Naive thymus-derived CD4-positive, alpha-beta T cell (primary cell): Measurements from ENCODE around the gene PSME4. TPM values are rescaled to one million over a fixed set of nuclear protein-coding genes. Genes with fewer than 3 reads are reported as not detected.
"Not testable (repeated sequence)": the region's sequence is repeated elsewhere in the genome, so short reads cannot be mapped to it uniquely, and the experiment has no call there.

Source experiments
- ATAC-seq: fragments of 150-1000 bp; cut with Tn5 transposase; 2 replicates; pipeline ENCODE4 v1.10.0; 2021; ENCODE audit warnings: mild to moderate bottlenecking, moderate library complexity
- CTCF ChIA-PET: fragments of 350-600 bp; sonication (Branson Sonifier 250); formaldehyde crosslinking; loops from one replicate; lab custom pipeline; 2021; ENCODE audit warnings: antibody characterized with exemption; lab: Charles Lee
- POLR2A ChIA-PET: fragments of 350-600 bp; sonication (Branson Sonifier 250); formaldehyde crosslinking; loops from one replicate; lab custom pipeline; 2021; ENCODE audit warnings: antibody characterized with exemption, inconsistent platforms; lab: Charles Lee
- DNase-seq, 9 donors: peaks; one replicate each; pipeline versions ENCODE4 v3.0.0 to v3.0.0-alpha.2; 2020 to 2022; ENCODE audit warnings: mixed read lengths in 1 of 9
- H3K27ac ChIP-seq: one replicate; pipeline ENCODE4 v1.7.0; 2013; ENCODE audit warnings: mild to moderate bottlenecking, low read depth, low read length, moderate library complexity
- H3K27me3 ChIP-seq, 2 donors: one replicate each; pipeline ENCODE4 v1.7.0; 2013; ENCODE audit warnings: low read length in 2 of 2, mild to moderate bottlenecking in 2 of 2, moderate library complexity in 2 of 2; ENCODE audit not compliant: control insufficient read depth in 2 of 2, insufficient read depth in 2 of 2
- H3K36me3 ChIP-seq, 3 experiments: 1 replicate in 2 of 3; 2 replicates in 1 of 3; pipeline ENCODE4 v1.7.0; 2013; ENCODE audit warnings: low read length in 3 of 3, mild to moderate bottlenecking in 3 of 3, moderate library complexity in 1 of 3; ENCODE audit not compliant: insufficient read depth in 3 of 3, control insufficient read depth in 2 of 3
- H3K4me1 ChIP-seq, 2 donors: one replicate each; pipeline ENCODE4 v1.7.0; 2013; ENCODE audit warnings: low read length in 2 of 2, mild to moderate bottlenecking in 2 of 2, moderate library complexity in 1 of 2; ENCODE audit not compliant: control insufficient read depth in 2 of 2, insufficient read depth in 2 of 2
- H3K4me3 ChIP-seq: 2 replicates; pipeline ENCODE4 v1.7.0; 2013; ENCODE audit warnings: mild to moderate bottlenecking, low read length
- H3K9me3 ChIP-seq, 3 experiments: 1 replicate in 2 of 3; 2 replicates in 1 of 3; pipeline ENCODE4 v1.7.0; 2013; ENCODE audit warnings: low read length in 3 of 3; ENCODE audit not compliant: control insufficient read depth in 2 of 3
- H3K27ac Mint-ChIP-seq, 9 donors: one replicate each; pipeline ENCODE4 v1.8.0; 2020 to 2022; ENCODE audit warnings: mixed read lengths in 9 of 9, mild to moderate bottlenecking in 8 of 9, moderate library complexity in 5 of 9, inconsistent platforms in 2 of 9
- H3K27me3 Mint-ChIP-seq, 5 donors: one replicate each; pipeline ENCODE4 v1.8.0; 2021 to 2022; ENCODE audit warnings: mixed read lengths in 5 of 5, mild to moderate bottlenecking in 1 of 5
- H3K36me3 Mint-ChIP-seq, 5 donors: one replicate each; pipeline ENCODE4 v1.8.0; 2020 to 2022; ENCODE audit warnings: mixed read lengths in 5 of 5, mild to moderate bottlenecking in 3 of 5, inconsistent platforms in 1 of 5
- H3K4me1 Mint-ChIP-seq, 7 donors: one replicate each; pipeline ENCODE4 v1.8.0; 2020 to 2022; ENCODE audit warnings: mixed read lengths in 7 of 7, mild to moderate bottlenecking in 3 of 7, inconsistent platforms in 1 of 7
- H3K4me3 Mint-ChIP-seq, 10 donors: one replicate each; pipeline ENCODE4 v1.8.0; 2020 to 2022; ENCODE audit warnings: mild to moderate bottlenecking in 10 of 10, mixed read lengths in 10 of 10, moderate library complexity in 6 of 10, inconsistent platforms in 2 of 10
- H3K9me3 Mint-ChIP-seq, 11 donors: one replicate each; pipeline ENCODE4 v1.8.0; 2020 to 2022; ENCODE audit warnings: mixed read lengths in 11 of 11, mild to moderate bottlenecking in 4 of 11, inconsistent platforms in 1 of 11, moderate library complexity in 1 of 11
- intact Hi-C, 2 donors: fragments of 100-400 bp; cut with micrococcal nuclease; formaldehyde crosslinking; loops; one replicate each; pipeline ENCODE4 v1.15.1; 2023
- polyA plus RNA-seq, 2 donors: library from polyadenylated mRNA; unstranded; fragments of 300-500 nt; fragmentation: Illumina TruSeq; gene quantifications; one replicate each; pipeline ENCODE4 v1.2.3, GENCODE V29; 2021
- total RNA-seq, 6 experiments: library from RNA in 5 of 6; stranded (reverse) in 5 of 6; gene quantifications; 1 replicate in 5 of 6; 2 replicates in 1 of 6; pipeline ENCODE4 v1.2.3 and lab custom pipeline; 2021 to 2026

PSME4 gene
- total and polyA plus RNA-seq, 7 experiments from 2014 or later: 2.4 to 80.1 (median 53.3) TPM

DNA sequence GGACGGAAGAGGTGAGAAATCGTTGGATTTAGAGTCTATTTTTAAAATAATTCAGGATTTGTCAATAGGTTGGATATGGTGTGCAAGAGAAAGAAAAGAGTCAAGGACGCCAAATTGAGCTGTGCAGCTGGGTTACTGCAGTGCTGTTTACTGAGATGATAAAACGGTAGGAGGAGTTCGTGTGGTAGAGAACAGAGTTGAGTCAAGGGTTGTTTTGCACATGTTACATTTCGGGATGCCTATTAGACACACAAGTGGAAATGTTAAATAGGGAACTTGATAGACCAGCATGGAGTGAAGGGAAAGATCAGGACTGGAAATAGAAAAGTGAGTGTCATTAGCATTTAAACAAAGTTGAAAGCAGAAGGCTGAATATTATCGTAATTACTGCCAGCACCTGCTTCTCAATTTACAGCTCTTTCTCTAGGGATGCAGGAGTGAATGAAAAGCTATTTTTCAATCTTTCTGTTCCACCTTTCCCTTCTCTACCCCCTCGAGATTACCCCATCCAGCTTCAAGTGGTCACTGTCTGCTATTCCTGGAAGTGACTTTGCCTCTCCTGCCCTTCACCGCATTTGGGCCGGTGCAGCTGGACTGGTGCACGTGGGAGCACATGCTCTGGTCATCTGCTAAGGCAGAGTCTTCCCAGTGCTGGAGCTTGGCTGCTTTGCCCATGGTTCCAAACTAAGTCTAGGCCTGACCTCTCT lies 141.4 kb downstream of the PSME4 start:
- Mint-ChIP-seq H3K4me1 (peaks cover 0 to 2% (median 0%) of the 10 kb centered on the region in 7 donors), H3K4me3 (no peak overlapping the region), H3K27me3 (no peaks in the 10 kb centered on the region), H3K36me3 (peaks cover 0 to 46% (median 34%) of the 10 kb centered on the region in 5 donors), H3K27ac (no peak overlapping the region), H3K9me3 (peaks cover 0 to 8% (median 2%) of the 10 kb centered on the region in 11 donors)
- DNase-seq (no peak), ATAC-seq (no peak)
- Histone ChIP-seq H3K36me3 (no peaks in the 10 kb centered on the region), H3K4me1 (no peaks in the 10 kb centered on the region), H3K27ac (no peak overlapping the region), H3K27me3 (no peaks in the 10 kb centered on the region), H3K4me3 (no peak overlapping the region), H3K9me3 (no peaks in the 10 kb centered on the region)
- ChIA-PET CTCF (no interaction called here), POLR2A (no interaction called here)
- intact Hi-C loops: no loop called here

DNA sequence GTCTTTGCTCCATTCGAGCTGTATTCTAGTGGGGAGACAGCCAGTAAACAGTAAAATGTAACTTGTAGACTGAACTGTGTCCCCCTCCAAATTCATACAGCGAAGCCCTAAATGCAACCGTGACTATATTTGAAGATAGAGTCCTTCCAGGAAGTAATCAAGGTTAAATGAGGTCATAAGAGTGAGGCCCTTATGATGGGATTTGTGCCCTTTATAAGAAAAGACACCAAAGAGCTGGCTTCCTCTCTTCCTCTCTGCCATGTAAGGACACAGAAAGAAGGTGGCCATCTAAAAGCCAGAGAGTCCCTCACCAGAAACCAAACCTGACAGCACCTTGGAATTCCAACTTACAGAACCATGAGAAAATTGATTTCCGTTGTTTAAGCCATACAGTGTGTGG lies 142.5 kb downstream of the PSME4 start:
- ChIA-PET POLR2A (no interaction called here), CTCF (no interaction called here)
- H3K9me3 Mint-ChIP-seq: peaks cover 0 to 8% (median 2%) of the 10 kb centered on the region in 11 donors
- no peak overlapping the region for H3K27ac ChIP-seq
- intact Hi-C loops: no loop called here
- no peaks in the 10 kb centered on the region for H3K27me3 ChIP-seq
- DNase-seq (no peak), ATAC-seq (no peak)
- peaks cover 0 to 36% (median 25%) of the 10 kb centered on the region in 5 donors for H3K36me3 Mint-ChIP-seq
- peak overlapping the region in 1 of 9 donors; percentile 50 for H3K27ac Mint-ChIP-seq
- H3K4me1 ChIP-seq: no peaks in the 10 kb centered on the region
- H3K4me3 Mint-ChIP-seq: no peak overlapping the region
- no peaks in the 10 kb centered on the region for H3K27me3 Mint-ChIP-seq
- peaks cover 0 to 2% (median 0%) of the 10 kb centered on the region in 7 donors for H3K4me1 Mint-ChIP-seq
- no peaks in the 10 kb centered on the region for H3K9me3 ChIP-seq
- no peaks in the 10 kb centered on the region for H3K36me3 ChIP-seq
- H3K4me3 ChIP-seq: no peak overlapping the region

DNA sequence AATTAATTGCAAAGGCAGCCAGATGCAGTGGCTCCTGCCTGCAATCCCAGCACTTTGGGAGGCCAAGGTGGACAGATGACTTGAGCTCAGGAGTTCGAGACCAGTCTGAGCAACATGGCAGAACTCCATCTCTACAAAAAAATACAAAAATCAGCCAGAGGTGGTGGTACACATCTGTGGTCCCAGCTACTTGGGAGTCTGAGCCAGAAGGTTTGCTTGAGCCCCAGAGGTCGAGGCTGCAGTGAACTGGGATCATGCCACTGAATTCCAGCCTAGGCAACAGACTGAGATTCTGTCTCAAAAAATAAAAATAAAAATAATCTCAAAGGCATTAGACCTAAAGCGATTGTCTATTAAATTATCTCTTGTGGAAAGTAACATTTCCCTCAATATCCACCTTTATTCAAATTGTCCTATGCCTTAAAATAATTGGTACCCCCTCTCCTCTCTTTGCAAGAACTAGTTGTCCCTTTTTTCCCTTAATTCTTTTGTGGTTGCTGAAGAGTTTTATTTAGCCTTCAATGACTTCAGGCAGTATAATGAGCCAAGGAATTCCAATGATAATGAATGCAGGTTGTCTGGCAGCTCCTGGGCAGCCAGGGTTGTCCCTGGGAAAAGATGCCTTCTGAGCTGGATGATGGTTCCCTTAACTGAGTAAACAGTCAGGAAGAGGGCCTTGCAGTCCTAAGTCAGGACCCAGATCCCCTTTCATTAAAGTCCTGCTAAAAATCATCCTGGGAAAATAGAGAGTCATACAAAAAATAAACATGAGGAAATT lies 143.2 kb downstream of the PSME4 start:
- Histone ChIP-seq H3K27me3 (no peaks in the 10 kb centered on the region), H3K9me3 (no peaks in the 10 kb centered on the region), H3K27ac (no peak overlapping the region), H3K4me1 (no peaks in the 10 kb centered on the region), H3K4me3 (no peak overlapping the region), H3K36me3 (no peaks in the 10 kb centered on the region)
- POLR2A ChIA-PET: no interaction called here
- Mint-ChIP-seq H3K4me3 (no peak overlapping the region), H3K36me3 (peaks cover 0 to 35% (median 25%) of the 10 kb centered on the region in 5 donors), H3K27ac (peak overlapping the region in 2 of 9 donors; percentile 49 to 50), H3K9me3 (peaks cover 0 to 8% (median 2%) of the 10 kb centered on the region in 11 donors), H3K4me1 (peaks cover 0 to 2% (median 0%) of the 10 kb centered on the region in 7 donors), H3K27me3 (no peaks in the 10 kb centered on the region)
- ATAC-seq (no peak), DNase-seq (no peak)
- CTCF ChIA-PET: interaction anchor here (0.8 kb wide), 1 partner anchor 828 kb away, joined by 3 read pairs; no protein-coding TSS in a partner anchor
- intact Hi-C loops: no loop called here

DNA sequence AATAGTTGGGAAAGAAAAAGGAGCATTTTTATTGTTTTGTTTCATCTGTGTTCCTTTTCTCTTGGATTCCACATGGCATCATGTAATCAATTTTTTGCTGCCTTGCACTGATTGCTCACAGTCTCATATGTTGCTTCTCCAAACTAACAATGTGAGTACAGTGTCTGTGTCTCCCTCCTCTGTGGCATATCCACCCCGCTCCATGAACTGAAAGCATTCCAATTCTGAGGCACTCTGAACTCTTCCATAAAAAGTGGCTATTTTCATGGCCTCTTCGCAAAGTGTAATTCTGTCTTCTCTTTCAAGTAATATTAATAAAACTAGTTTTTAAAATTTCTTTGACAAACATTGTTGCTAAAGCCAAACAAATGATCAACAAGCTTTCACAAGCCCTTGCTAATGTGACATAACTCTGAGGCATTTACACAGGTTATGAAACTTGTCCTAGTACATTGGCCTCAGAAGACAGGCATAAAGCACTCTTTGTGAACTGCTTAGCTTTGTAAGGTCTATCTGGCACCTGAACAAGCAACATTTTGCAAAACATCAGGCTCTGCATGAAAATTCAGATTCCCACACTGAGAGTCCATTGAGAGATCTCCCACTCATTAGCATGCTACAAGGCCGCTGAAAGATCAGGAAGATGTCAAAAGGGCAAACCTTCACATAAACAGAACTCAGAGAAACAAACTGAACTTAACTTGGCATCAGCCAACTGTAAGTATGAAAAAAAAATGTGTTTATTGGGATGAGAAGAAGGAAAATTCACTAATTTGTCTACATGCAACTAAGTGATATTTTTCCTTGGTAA lies 144.0 kb downstream of the PSME4 start:
- Histone ChIP-seq H3K9me3 (no peaks in the 10 kb centered on the region), H3K27me3 (no peaks in the 10 kb centered on the region), H3K36me3 (no peaks in the 10 kb centered on the region), H3K4me1 (no peaks in the 10 kb centered on the region), H3K4me3 (no peak overlapping the region), H3K27ac (no peak overlapping the region)
- peaks cover 0 to 8% (median 2%) of the 10 kb centered on the region in 11 donors for H3K9me3 Mint-ChIP-seq
- intact Hi-C loops: no loop called here
- peaks cover 0 to 2% (median 0%) of the 10 kb centered on the region in 7 donors for H3K4me1 Mint-ChIP-seq
- CTCF ChIA-PET: interaction anchor here (0.8 kb wide), 1 partner anchor 829 kb away, joined by 3 read pairs; no protein-coding TSS in a partner anchor
- DNase-seq (no peak), ATAC-seq (no peak)
- peaks cover 0 to 31% (median 22%) of the 10 kb centered on the region in 5 donors for H3K36me3 Mint-ChIP-seq
- no peak overlapping the region for H3K4me3 Mint-ChIP-seq
- peak overlapping the region in 3 of 9 donors; percentile 16 to 49 (median 22) for H3K27ac Mint-ChIP-seq
- POLR2A ChIA-PET: no interaction called here
- no peaks in the 10 kb centered on the region for H3K27me3 Mint-ChIP-seq

DNA sequence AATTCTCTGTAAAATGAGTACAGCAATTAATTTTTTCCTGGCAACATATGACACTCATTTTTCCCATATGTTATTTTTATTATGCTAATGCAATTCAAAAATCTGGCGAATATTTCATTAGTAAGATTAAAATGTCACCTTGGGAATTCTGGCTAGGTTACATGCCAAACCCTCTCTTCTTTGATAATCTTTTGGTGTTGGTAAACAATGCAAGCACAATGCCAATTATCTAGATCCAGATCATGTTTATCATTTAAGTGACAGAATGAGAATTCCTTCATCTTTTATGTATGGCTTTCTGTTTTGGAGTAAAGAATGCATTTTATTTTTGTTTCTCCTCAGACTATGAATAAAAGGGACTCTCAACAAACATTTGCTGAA lies 144.8 kb downstream of the PSME4 start:
- ChIA-PET CTCF (no interaction called here), POLR2A (no interaction called here)
- Mint-ChIP-seq H3K27ac (no peak overlapping the region), H3K4me1 (peaks cover 0 to 2% (median 0%) of the 10 kb centered on the region in 7 donors), H3K9me3 (peaks cover 0 to 8% (median 2%) of the 10 kb centered on the region in 11 donors), H3K4me3 (no peak overlapping the region), H3K27me3 (no peaks in the 10 kb centered on the region), H3K36me3 (peaks cover 0 to 24% (median 15%) of the 10 kb centered on the region in 5 donors)
- Histone ChIP-seq H3K9me3 (no peaks in the 10 kb centered on the region), H3K27ac (no peak overlapping the region), H3K4me3 (no peak overlapping the region), H3K4me1 (no peaks in the 10 kb centered on the region), H3K36me3 (no peaks in the 10 kb centered on the region), H3K27me3 (no peaks in the 10 kb centered on the region)
- no peak for DNase-seq
- ATAC-seq: no peak
- intact Hi-C loops: no loop called here

DNA sequence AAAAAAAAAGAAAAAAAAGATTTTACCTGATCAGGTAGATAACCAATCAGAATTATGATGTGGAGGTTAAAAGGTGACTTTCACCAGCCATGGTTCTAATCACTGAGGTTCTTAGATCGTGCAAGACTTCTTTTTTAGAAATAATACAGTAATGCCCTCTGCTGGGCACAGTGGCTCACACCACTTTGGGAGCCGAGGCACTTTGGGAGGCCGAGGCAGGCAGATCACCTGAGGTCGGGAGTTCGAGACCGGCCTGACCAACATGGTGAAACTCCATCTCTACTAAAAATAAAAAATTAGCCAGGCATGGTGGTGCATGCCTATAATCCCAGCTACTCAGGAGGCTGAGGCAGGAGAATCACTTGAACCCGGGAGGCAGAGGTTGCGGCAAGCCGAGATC lies 147.2 kb downstream of the PSME4 start:
- CTCF ChIA-PET, H3K4me3 ChIP-seq, H3K27me3 Mint-ChIP-seq, H3K27me3 ChIP-seq, H3K27ac Mint-ChIP-seq, H3K4me3 Mint-ChIP-seq, POLR2A ChIA-PET, ATAC-seq, H3K4me1 ChIP-seq, H3K9me3 ChIP-seq, H3K4me1 Mint-ChIP-seq, H3K9me3 Mint-ChIP-seq, H3K27ac ChIP-seq: not testable (repeated sequence)
- intact Hi-C loops: loop anchor here in 1 of 2 donors (2.0 kb wide), 1 partner anchor 401 kb away; no protein-coding TSS in a partner anchor
- peaks cover 0 to 17% (median 12%) of the 10 kb centered on the region in 5 donors for H3K36me3 Mint-ChIP-seq
- peaks cover 0 to 13% (median 0%) of the 10 kb centered on the region in 3 experiments for H3K36me3 ChIP-seq
- DNase-seq: peak in 1 of 9 donors; percentile 3
